ENCODE results near the gene KRTAP10-2.

DNA sequence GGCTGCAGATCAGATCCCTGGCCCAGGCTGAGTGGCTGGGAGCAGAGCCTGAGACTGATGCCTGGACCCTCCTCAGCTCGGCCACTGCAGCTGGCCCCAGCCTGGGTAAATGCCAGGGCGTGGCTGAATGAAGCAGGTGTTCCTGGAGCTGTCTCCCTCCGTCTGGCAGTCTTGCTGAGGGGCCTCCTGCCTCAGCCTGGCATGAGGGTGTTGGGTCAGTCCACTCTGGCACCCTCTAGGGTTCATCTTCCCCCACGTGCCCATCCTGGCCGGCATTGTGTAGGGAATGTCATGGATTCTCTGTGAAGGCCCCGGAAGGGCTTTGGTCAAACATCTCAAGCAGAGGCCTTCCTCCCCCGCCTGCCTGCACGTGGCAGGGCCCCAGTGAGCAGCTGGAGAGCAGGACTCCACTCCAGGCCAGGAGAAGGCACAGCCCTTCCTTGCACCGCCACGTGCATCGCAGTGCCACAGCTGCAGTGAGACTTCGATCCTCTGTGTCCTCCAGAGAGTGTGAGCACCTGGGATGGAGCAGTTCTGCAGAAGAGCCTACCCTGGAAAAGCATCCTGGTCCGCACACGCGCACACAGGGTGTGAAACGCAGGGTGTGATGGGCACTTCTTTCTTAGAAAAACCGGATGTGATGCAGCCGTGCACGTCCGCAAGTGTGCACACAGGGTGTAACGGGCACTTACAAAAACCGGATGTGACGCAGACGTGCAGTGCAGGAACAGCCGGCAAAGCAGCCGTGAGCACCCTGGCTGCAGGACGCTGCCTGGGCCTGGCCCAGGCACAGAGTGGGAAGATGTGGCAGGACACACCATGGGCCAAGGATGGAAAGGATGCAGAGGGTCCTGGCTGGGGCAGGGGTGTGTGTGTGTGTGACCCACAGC lies 17.6 kb upstream of the KRTAP10-2 start:
- TF ChIP-seq POLR2A (IDR thresholded peaks at IDR 0.05) = no peak
- TF ChIP-seq, protein P1, sequence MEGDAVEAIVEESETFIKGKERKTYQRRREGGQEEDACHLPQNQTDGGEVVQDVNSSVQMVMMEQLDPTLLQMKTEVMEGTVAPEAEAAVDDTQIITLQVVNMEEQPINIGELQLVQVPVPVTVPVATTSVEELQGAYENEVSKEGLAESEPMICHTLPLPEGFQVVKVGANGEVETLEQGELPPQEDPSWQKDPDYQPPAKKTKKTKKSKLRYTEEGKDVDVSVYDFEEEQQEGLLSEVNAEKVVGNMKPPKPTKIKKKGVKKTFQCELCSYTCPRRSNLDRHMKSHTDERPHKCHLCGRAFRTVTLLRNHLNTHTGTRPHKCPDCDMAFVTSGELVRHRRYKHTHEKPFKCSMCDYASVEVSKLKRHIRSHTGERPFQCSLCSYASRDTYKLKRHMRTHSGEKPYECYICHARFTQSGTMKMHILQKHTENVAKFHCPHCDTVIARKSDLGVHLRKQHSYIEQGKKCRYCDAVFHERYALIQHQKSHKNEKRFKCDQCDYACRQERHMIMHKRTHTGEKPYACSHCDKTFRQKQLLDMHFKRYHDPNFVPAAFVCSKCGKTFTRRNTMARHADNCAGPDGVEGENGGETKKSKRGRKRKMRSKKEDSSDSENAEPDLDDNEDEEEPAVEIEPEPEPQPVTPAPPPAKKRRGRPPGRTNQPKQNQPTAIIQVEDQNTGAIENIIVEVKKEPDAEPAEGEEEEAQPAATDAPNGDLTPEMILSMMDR (IDR thresholded peaks at IDR 0.05) = no peak
